ENCODE results near the gene MGRN1.

DNA sequence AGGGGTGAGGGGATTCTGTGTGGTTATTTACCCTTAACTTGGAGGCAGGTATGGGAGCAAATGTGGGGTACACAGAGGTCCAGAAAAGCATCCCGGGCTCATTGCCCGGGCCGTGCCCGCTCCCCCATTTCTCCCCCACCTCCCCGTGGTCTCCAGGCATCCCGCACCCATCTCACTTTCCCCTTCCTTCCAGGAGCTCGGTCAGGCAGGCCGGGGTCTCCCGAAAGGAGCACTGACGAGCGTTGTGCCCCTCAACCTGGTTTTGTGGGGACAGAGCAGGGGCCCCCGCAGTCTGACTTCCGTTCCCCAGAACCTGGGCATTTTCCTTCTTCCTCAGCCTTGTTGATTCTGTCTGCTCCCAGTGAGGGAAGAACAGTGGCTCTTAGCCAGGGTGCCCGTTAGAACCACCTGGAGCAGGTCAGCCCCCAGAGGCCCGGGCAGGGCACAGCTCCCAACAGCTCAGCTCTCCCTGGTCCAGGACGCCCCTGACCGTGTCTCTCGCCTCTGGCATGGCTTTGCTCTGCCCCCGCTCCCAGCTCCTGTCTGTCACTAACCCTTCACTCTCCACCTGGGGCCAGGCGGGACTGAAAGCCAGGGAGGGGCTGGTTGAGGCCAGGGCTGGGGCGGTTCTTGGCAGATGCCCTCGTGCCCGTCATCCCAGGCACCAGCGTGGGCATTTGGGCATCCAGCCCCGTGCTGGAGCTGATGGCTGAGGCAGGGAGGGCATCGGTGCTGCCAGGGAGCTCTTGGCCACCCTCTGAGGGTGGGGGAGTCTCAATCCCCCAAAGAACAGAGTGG lies 56.2 kb downstream of the MGRN1 start:
- TF ChIP-seq, protein P1, sequence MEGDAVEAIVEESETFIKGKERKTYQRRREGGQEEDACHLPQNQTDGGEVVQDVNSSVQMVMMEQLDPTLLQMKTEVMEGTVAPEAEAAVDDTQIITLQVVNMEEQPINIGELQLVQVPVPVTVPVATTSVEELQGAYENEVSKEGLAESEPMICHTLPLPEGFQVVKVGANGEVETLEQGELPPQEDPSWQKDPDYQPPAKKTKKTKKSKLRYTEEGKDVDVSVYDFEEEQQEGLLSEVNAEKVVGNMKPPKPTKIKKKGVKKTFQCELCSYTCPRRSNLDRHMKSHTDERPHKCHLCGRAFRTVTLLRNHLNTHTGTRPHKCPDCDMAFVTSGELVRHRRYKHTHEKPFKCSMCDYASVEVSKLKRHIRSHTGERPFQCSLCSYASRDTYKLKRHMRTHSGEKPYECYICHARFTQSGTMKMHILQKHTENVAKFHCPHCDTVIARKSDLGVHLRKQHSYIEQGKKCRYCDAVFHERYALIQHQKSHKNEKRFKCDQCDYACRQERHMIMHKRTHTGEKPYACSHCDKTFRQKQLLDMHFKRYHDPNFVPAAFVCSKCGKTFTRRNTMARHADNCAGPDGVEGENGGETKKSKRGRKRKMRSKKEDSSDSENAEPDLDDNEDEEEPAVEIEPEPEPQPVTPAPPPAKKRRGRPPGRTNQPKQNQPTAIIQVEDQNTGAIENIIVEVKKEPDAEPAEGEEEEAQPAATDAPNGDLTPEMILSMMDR (CRISPR knock-in tag; IDR thresholded peaks at IDR 0.05), result no peak
- no peak for TF ChIP-seq FOSL2 (CRISPR knock-in tag; IDR thresholded peaks at IDR 0.05)
- TF ChIP-seq, protein P2, sequence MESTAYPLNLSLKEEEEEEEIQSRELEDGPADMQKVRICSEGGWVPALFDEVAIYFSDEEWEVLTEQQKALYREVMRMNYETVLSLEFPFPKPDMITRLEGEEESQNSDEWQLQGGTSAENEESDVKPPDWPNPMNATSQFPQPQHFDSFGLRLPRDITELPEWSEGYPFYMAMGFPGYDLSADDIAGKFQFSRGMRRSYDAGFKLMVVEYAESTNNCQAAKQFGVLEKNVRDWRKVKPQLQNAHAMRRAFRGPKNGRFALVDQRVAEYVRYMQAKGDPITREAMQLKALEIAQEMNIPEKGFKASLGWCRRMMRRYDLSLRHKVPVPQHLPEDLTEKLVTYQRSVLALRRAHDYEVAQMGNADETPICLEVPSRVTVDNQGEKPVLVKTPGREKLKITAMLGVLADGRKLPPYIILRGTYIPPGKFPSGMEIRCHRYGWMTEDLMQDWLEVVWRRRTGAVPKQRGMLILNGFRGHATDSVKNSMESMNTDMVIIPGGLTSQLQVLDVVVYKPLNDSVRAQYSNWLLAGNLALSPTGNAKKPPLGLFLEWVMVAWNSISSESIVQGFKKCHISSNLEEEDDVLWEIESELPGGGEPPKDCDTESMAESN (CRISPR knock-in tag; conservative IDR thresholded peaks at IDR 0.05), result no peak
- no peak for TF ChIP-seq POLR2A (IDR thresholded peaks at IDR 0.05; ENCODE audit: insufficient read depth in 1 of 2, low read depth in 2 of 2, low read length in 2 of 2)
- TF ChIP-seq ZNF274 (CRISPR knock-in tag; IDR thresholded peaks at IDR 0.05), result no peak
- TF ChIP-seq FOSL1 (CRISPR knock-in tag; IDR thresholded peaks at IDR 0.05; ENCODE audit: borderline replicate concordance), result no peak
- TF ChIP-seq, protein P3, sequence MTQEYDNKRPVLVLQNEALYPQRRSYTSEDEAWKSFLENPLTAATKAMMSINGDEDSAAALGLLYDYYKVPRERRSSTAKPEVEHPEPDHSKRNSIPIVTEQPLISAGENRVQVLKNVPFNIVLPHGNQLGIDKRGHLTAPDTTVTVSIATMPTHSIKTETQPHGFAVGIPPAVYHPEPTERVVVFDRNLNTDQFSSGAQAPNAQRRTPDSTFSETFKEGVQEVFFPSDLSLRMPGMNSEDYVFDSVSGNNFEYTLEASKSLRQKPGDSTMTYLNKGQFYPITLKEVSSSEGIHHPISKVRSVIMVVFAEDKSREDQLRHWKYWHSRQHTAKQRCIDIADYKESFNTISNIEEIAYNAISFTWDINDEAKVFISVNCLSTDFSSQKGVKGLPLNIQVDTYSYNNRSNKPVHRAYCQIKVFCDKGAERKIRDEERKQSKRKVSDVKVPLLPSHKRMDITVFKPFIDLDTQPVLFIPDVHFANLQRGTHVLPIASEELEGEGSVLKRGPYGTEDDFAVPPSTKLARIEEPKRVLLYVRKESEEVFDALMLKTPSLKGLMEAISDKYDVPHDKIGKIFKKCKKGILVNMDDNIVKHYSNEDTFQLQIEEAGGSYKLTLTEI (CRISPR knock-in tag; conservative IDR thresholded peaks at IDR 0.05), result no peak
- TF ChIP-seq FOXA1 (IDR thresholded peaks at IDR 0.05), result no peak
- no peak for TF ChIP-seq FOXA1 (CRISPR knock-in tag; IDR thresholded peaks at IDR 0.05)
- TF ChIP-seq ELF1 (CRISPR knock-in tag; IDR thresholded peaks at IDR 0.05), result no peak
- TF ChIP-seq MIER2 (CRISPR knock-in tag; IDR thresholded peaks at IDR 0.05), result no peak
- no peak for TF ChIP-seq ISX (CRISPR knock-in tag; conservative IDR thresholded peaks at IDR 0.05)
- TF ChIP-seq, protein P4, sequence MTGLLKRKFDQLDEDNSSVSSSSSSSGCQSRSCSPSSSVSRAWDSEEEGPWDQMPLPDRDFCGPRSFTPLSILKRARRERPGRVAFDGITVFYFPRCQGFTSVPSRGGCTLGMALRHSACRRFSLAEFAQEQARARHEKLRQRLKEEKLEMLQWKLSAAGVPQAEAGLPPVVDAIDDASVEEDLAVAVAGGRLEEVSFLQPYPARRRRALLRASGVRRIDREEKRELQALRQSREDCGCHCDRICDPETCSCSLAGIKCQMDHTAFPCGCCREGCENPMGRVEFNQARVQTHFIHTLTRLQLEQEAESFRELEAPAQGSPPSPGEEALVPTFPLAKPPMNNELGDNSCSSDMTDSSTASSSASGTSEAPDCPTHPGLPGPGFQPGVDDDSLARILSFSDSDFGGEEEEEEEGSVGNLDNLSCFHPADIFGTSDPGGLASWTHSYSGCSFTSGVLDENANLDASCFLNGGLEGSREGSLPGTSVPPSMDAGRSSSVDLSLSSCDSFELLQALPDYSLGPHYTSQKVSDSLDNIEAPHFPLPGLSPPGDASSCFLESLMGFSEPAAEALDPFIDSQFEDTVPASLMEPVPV (CRISPR knock-in tag; IDR thresholded peaks at IDR 0.05), result no peak
- no peak for TF ChIP-seq CEBPB (IDR thresholded peaks at IDR 0.05; ENCODE audit: borderline replicate concordance, low read depth, low read length)

Measured in HepG2 (cell line).